Measurements from ENCODE around the gene ZDHHC14. TPM values are rescaled to one million over a fixed set of nuclear protein-coding genes. Genes with fewer than 3 reads are reported as not detected.

Gene ZDHHC14
- total RNA-seq = 10 to 100 TPM in 1 of 4 donors, 1 to 10 TPM in 3; 6.5 to 10.4 (median 8.0) TPM

DNA sequence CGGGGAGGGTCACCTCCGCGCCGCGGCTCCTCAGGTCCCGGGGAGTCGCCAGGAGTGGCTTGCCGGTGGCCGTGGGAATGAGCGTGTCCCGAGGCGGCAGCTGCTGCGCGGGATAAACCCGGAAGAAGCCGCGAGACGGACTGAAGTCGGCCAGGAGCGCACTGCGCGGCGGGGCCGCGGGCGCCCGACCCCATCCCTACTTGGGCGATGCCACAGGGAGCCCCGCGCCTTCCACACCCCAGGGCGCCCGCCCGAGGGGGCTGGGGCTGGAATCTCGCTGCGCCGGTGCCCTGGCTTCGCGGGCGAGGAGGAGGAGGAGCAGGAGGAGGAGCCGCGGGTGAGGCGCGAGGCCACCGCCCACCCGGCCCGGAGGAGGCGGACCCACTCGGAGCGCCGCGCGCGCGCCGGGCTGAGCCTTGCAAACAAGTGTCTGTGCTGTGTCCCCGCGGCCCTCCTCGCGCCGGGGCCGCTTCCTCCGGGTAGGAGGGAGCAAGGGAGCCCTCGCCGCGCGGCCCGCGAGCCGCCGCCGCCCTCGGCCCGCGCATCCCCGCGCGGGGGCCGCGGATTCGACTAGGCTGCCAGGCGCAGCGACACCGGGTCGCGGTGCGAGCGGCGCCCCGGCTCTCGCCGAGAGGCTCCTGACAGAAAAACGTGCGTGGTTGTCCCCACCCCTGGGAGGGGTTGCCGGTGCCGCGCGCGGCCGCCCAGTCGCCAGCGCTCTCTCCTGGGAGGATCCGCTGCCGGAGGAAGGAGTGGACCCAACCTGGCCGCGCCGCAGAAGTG, at the start of gene ZDHHC14:
TSS of gene ZDHHC14 (plus strand) at position 412 of the 783 bp plus-strand sequence.
- TF ChIP-seq, protein P1, sequence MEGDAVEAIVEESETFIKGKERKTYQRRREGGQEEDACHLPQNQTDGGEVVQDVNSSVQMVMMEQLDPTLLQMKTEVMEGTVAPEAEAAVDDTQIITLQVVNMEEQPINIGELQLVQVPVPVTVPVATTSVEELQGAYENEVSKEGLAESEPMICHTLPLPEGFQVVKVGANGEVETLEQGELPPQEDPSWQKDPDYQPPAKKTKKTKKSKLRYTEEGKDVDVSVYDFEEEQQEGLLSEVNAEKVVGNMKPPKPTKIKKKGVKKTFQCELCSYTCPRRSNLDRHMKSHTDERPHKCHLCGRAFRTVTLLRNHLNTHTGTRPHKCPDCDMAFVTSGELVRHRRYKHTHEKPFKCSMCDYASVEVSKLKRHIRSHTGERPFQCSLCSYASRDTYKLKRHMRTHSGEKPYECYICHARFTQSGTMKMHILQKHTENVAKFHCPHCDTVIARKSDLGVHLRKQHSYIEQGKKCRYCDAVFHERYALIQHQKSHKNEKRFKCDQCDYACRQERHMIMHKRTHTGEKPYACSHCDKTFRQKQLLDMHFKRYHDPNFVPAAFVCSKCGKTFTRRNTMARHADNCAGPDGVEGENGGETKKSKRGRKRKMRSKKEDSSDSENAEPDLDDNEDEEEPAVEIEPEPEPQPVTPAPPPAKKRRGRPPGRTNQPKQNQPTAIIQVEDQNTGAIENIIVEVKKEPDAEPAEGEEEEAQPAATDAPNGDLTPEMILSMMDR (IDR thresholded peaks at IDR 0.05; ENCODE audit: low read depth) = no peak

- TF ChIP-seq, protein P1 (IDR thresholded peaks at IDR 0.05; ENCODE audit: low read depth) = no peak
Observed at GRCh38 chr6:157332813-157333212, 48.2 kb upstream of the ZDHHC14 start.

DNA sequence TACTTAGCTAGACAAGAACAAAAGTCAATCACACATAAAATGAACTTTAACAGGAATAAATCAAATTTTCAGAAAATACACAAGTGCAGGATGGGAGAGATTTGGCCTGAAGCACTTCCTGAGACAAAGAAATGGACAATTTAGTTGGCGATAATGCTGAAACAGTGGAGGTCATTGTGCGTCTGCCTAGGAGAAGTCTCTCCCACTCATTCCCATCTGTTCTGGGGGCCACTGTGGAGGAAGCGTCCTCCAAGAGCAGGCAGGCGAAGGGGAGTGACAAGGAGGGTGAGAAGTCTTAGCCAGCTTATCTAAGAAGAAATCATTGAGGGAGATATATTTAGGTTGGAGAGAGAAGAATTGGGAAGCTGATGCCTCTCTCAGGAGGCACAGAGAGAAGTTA, 47.5 kb upstream of the ZDHHC14 start:
- TF ChIP-seq, protein P1 (IDR thresholded peaks at IDR 0.05; ENCODE audit: low read depth) = no peak

DNA sequence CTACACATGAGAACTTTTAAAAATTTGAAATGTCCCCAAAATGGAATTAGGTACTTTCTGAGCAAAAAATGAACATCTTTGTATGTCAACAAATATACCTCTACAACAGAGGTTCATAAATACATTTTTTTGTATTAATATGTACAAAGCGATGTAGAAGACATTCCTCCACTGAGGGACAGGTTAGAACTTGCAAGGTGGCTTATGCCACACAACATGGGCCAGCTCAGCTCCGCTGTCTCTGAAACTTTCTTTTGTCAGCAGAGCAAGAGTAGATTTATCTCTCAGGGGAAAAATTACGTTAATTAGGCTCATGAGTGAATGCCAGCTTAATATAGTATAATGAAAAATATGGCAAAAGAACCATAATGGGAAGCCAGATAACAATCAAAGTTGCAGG, 47.0 kb upstream of the ZDHHC14 start:
- TF ChIP-seq, protein P1 (IDR thresholded peaks at IDR 0.05; ENCODE audit: low read depth) = no peak

GRCh38 chr6:157335829-157336228, 45.2 kb upstream of the ZDHHC14 start:
- TF ChIP-seq, protein P1 (IDR thresholded peaks at IDR 0.05; ENCODE audit: low read depth) = no peak

DNA sequence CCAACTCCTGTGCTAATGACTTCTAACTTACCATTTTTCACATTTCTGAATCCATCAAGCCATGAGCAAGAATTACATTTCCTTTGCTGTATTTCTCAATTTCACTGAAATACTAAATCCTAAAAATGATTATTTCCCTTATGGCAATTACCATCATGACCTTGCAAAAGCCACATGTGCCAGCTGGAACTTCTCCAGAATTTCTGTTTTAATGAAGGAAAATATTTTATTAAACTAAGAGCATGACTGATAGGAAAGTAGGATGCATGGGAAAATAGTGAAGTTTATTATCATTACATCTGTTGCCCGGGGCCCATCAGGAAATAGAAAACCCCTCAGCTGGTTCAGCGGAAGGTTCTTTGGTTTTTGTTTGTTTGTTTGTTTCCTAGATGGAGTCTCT, 43.2 kb upstream of the ZDHHC14 start:
- TF ChIP-seq, protein P1 (IDR thresholded peaks at IDR 0.05; ENCODE audit: low read depth) = no peak

DNA sequence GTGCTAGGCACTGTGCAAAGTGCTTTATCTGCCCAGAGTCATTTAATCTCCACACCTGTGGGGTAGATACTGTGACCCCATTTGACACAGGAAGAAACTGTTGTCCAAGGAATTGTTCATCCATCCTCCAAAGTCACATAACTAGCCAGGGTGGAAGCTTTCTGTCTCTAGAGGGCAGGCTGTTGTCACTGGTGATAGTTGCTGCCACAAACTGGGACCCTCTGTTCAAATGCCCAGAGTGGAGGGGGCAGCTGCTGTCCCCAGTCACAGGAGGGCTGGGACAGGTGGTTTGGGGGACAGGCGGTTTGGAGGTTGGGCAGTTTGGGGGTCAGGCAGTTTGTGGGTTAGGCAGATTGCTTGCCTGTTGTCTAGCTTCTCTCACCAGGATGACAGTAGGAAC, 41.6 kb upstream of the ZDHHC14 start:
- TF ChIP-seq, protein P1 (IDR thresholded peaks at IDR 0.05; ENCODE audit: low read depth) = no peak
